Activated CD4-positive, alpha-beta T cell treated with anti-CD3 and anti-CD28 coated beads, Interleukin-2, amount 10 ng/mL, durations not matched to agents 24 days and 14 days (primary cell): Measurements from ENCODE around the gene DXO. TPM values are rescaled to one million over a fixed set of nuclear protein-coding genes. Genes with fewer than 3 reads are reported as not detected.
"Not testable (repeated sequence)": the region's sequence is repeated elsewhere in the genome, so short reads cannot be mapped to it uniquely, and the experiment has no call there.

Experiments used
- DNase-seq: peaks from one replicate; pipeline ENCODE4 v3.0.0; 2022
- H3K27ac Mint-ChIP-seq: one replicate; pipeline ENCODE4 v1.8.0; 2022; ENCODE audit warnings: mild to moderate bottlenecking, mixed read lengths
- H3K27me3 Mint-ChIP-seq: one replicate; pipeline ENCODE4 v1.8.0; 2022; ENCODE audit warnings: mixed read lengths
- H3K36me3 Mint-ChIP-seq: one replicate; pipeline ENCODE4 v1.8.0; 2022; ENCODE audit warnings: low read depth, mild to moderate bottlenecking, mixed read lengths
- H3K4me1 Mint-ChIP-seq: one replicate; pipeline ENCODE4 v1.8.0; 2021; ENCODE audit warnings: mixed read lengths
- H3K4me3 Mint-ChIP-seq: one replicate; pipeline ENCODE4 v1.8.0; 2022; ENCODE audit warnings: mild to moderate bottlenecking, moderate library complexity, mixed read lengths
- H3K9me3 Mint-ChIP-seq: one replicate; pipeline ENCODE4 v1.8.0; 2021; ENCODE audit warnings: mixed read lengths
- intact Hi-C: fragments of 100-400 bp; cut with micrococcal nuclease; formaldehyde crosslinking; loops from one replicate; pipeline ENCODE4 v1.15.1; 2023
- total RNA-seq: library from RNA; stranded (reverse); gene quantifications from 2 replicates; pipeline ENCODE4 v1.2.3, GENCODE V29; 2022

Gene DXO
- total RNA-seq, 1 donor from 2014 or later: 13.2 TPM

DNA sequence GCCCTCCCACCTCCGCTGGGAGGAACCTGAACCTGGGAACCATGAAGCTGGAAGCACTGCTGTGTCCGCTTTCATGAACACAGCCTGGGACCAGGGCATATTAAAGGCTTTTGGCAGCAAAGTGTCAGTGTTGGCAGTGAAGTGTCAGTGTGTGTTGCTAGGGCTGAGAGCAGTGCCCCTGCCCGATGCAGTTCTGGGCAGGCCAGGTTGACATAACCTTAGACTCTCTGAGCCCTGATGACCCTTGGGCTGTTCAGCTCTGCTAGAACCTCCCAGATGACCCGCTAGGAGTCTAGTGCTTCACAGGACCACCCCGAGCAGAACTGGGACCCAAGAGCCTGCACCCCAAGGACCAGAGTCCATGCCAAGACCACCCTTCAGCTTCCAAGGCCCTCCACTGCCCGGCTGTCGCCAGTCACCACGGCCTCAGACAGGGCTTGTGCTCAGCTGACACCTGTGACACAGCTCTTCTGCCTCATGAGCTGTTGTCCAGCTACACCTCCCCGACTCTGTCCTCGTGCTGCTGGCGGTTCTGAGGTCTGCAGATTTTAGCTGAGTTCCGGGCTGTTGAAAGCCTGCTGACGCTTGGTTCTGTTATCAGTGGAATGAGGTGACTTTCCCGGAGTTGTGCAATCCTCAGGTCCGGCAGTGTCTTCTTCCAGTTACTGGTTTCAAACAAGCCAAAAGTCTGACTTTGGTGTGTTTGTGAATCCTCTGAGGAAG lies 30.8 kb upstream of the DXO start:
- H3K27me3 Mint-ChIP-seq, DNase-seq, H3K9me3 Mint-ChIP-seq, intact Hi-C loops, H3K4me1 Mint-ChIP-seq, H3K27ac Mint-ChIP-seq, H3K36me3 Mint-ChIP-seq, H3K4me3 Mint-ChIP-seq: not testable (repeated sequence)

DNA sequence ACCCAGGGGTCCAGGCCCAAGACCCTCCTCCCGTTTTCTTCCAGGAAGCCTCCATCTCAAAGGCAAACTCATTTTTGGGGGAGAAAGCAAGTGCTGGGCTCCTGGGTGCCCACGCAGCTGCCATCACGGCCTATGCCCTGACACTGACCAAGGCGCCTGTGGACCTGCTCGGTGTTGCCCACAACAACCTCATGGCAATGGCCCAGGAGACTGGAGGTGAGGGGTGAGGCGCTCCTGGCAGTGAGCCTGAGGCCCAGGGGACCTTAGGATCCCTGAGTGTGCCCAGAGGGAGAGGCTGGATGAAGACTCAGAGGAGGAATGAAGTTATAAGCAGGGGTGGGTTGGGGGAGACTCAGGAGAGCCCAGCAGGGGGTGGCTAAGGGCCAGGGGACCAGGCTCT lies 24.4 kb upstream of the DXO start:
- H3K27me3 Mint-ChIP-seq, H3K36me3 Mint-ChIP-seq, H3K4me1 Mint-ChIP-seq, H3K9me3 Mint-ChIP-seq, H3K27ac Mint-ChIP-seq, intact Hi-C loops, H3K4me3 Mint-ChIP-seq: not testable (repeated sequence)
- DNase-seq: peak; percentile 13

DNA sequence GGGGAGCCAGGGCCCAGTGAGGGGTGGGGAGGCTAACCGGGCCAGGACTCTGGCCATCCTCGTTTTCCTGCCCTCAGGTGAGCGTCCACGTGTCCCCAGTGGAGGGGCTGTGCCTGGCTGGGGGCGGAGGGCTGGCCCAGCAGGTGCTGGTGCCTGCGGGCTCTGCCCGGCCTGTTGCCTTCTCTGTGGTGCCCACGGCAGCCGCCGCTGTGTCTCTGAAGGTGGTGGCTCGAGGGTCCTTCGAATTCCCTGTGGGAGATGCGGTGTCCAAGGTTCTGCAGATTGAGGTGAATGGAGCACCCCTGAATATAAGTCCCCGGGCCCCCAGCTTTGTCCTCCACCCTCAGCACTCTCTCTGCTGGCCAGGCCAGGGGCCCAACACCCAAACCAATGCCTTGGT lies 22.5 kb upstream of the DXO start:
- H3K4me3 Mint-ChIP-seq, H3K27ac Mint-ChIP-seq, H3K9me3 Mint-ChIP-seq, H3K36me3 Mint-ChIP-seq, H3K27me3 Mint-ChIP-seq, intact Hi-C loops, H3K4me1 Mint-ChIP-seq: not testable (repeated sequence)
- DNase-seq: peak; percentile 25

DNA sequence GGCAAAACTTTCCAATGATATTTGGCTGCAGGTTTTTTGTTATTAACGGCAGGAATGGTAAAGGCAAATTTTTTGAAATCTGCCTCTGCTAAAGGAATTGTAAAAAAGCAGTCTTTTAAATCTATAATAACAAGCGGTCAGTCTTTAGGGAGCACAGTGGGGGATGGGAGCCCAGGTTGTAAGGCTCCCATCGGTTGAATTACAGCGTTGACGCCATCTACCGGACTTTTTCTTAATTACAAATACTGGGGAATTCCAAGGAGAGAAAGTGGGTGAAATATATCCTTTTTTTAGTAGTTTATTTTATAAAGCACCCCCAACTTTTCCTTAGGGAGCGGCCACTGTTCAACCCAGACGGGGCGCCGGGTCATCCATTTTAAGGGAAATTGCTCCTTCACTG lies 17.4 kb upstream of the DXO start:
- H3K36me3 Mint-ChIP-seq, intact Hi-C loops, H3K27me3 Mint-ChIP-seq, DNase-seq, H3K4me3 Mint-ChIP-seq, H3K9me3 Mint-ChIP-seq, H3K4me1 Mint-ChIP-seq, H3K27ac Mint-ChIP-seq: not testable (repeated sequence)

DNA sequence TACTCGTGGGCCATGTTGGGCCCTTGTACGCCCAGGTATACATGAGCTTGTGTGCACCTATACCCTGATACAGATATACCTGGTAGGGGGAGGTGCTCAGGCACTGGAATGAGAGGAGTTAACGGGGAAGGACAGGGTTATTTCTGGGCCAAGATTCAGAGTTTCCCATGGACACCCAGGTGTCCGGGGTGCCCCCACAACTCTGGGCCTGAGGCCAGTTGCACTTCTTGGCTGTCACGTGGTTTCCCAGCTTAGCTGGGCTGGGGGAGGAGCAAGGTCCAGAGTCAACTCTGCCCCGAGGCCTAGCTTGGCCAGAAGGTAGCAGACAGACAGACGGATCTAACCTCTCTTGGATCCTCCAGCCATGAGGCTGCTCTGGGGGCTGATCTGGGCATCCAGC lies 9.8 kb upstream of the DXO start, which contains the start of gene C4A:
C4A (plus strand) TSS at position 314 of the 400 bp plus-strand sequence; CDS start at position 365, 51 bp downstream.
- H3K27me3 Mint-ChIP-seq, intact Hi-C loops, H3K9me3 Mint-ChIP-seq, H3K27ac Mint-ChIP-seq, H3K4me3 Mint-ChIP-seq, H3K36me3 Mint-ChIP-seq, DNase-seq, H3K4me1 Mint-ChIP-seq: not testable (repeated sequence)

DNA sequence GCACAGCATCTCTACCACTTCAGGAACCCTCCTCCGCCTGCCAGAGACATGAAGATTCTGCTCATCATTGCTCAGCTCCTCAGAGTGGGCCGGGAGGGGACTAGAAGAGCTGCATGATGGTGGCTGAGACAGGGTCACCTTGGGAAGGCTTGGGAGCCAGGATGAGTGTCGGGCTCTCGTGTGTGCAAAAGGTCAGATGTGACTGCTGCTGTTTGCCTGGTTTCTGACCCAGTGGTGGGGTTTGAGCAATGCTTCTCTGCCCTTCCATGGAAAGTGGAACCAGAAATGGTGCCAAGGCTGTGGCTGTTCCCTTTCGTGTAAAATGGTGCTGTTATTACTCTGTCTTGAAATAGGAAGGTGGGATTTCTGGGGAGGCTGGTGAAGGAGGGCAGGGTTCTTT lies 9.1 kb upstream of the DXO start:
- H3K36me3 Mint-ChIP-seq, H3K27me3 Mint-ChIP-seq, DNase-seq, H3K4me3 Mint-ChIP-seq, H3K9me3 Mint-ChIP-seq, H3K4me1 Mint-ChIP-seq, intact Hi-C loops, H3K27ac Mint-ChIP-seq: not testable (repeated sequence)

DNA sequence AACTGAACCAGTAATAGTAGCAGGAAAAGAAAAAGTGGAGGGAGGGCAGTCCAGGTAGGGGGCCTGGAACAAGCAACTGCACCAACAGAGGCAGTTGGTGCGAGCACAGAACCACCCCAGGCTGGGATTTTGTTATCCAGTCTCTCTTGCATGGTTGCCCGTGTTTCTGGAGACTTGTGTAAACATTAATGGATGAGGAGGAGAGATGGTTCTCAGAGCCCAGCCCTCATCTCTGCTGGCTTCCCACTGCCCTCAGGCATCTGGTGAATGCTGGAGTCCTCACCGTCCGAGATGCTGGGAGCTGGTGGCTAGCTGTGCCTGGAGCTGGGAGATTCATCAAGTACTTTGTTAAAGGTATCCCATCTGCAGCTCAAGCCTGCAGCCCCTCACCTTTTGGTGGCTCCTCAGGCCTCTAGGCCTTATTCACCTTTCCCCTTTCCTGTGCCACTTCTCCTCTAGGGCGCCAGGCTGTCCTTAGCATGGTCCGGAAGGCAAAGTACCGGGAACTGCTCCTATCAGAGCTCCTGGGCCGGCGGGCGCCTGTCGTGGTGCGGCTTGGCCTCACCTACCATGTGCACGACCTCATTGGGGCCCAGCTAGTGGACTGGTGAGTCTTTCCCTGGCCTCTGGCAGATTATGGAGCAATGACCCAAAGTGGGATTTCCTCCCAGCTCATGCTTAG lies 8.4 kb upstream of the DXO start:
- intact Hi-C loops, DNase-seq, H3K9me3 Mint-ChIP-seq, H3K36me3 Mint-ChIP-seq, H3K4me1 Mint-ChIP-seq, H3K27me3 Mint-ChIP-seq, H3K4me3 Mint-ChIP-seq: not testable (repeated sequence)
- peak overlapping the region; percentile 43 for H3K27ac Mint-ChIP-seq

DNA sequence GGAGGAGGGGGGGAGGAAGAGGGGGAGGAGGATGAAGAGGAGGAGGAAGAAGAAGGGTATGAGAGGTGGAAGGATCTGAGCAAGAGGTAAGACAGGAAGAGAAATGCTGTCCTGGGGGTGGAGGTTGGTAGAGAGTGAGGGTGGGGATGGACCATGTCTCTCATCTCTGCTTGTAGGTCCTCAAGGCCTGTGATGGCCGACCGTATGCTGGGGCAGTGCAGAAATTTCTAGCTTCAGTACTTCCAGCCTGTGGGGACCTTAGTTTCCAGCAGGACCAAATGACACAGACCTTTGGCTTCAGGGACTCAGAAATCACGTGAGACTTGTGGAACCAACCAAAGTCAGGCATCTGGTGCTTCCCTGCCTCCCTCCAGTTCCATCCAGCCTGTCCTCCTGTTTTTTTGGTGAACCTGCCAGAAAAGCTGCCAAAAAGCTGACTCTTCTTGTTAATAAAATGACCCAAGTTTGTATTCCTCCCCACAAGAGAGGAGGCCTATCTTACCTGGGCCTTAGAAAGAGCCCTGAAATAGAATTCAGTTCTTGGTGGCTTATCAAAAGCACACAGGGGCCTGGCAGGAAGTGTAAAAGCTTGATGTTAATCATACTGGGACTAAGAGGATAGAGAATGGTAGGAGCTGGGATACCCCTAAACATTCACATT lies 7.4 kb upstream of the DXO start:
- DNase-seq: no peak
- H3K36me3 Mint-ChIP-seq: peaks cover 6% of the 10 kb centered on the region
- H3K4me1 Mint-ChIP-seq: peaks cover 7% of the 10 kb centered on the region
- peak overlapping the region; percentile 43 for H3K27ac Mint-ChIP-seq
- H3K9me3 Mint-ChIP-seq: no peaks in the 10 kb centered on the region
- intact Hi-C loops: loop anchor here (10.0 kb wide), 1 partner anchor 1425 kb away; the partner anchor contains the start of genes GNL1 and PRR3
- no peaks in the 10 kb centered on the region for H3K27me3 Mint-ChIP-seq
- H3K4me3 Mint-ChIP-seq: no peak overlapping the region

DNA sequence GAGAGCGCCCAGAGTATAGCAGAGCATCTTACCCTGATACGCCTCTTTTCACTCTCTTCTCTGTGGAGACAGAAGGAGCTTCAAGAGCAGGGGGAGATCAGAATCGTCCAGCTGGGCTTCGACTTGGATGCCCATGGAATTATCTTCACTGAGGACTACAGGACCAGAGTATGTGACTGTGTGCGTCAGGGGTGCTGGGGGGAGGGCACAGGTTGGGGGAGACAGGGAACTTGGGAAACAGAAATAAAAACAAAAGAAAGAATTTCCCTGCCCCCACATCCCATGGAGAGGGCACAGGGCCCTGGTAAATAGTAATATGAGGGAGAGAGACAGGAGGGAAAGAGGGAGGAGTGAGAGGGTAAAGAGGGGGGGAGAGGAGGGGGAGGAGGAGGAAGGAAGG lies 6.9 kb upstream of the DXO start:
- intact Hi-C loops: loop anchor here (10.0 kb wide), 1 partner anchor 1424 kb away; the partner anchor contains the start of genes GNL1 and PRR3
- H3K4me1 Mint-ChIP-seq: peaks cover 10% of the 10 kb centered on the region
- DNase-seq: no peak
- H3K4me3 Mint-ChIP-seq: no peak overlapping the region
- H3K27me3 Mint-ChIP-seq: no peaks in the 10 kb centered on the region
- H3K27ac Mint-ChIP-seq: peak overlapping the region; percentile 83
- H3K36me3 Mint-ChIP-seq: peaks cover 8% of the 10 kb centered on the region
- no peaks in the 10 kb centered on the region for H3K9me3 Mint-ChIP-seq

DNA sequence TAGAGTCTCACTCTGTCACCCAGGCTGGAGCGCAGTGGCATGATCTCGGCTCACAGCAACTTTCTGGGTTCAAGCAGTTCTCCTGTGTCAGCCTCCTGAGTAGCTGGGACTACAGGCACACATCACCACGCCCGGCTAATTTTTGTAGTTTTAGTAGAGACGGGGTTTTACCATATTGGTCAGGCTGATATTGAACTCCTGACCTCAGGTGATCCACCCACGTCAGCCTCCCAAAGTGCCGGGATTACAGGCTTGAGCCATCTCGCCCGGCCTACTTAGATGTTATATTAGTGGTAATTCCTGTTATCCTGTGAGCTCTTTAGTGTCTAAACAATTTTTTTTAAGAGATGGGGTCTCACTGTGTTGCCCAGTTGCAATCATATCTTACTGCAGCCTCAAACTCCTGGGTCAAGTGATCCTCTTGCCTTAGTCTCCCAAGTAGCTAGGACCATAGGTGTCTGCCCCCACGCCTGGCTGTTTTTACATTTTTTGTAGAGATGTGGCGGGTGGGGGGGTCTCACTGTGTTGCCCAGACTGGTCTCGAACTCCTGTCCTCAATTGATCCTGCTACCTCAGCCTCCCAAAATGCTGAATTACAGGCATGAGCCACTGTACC lies 6.0 kb upstream of the DXO start:
- Mint-ChIP-seq H3K27ac (no peak overlapping the region), H3K27me3 (no peaks in the 10 kb centered on the region), H3K4me3 (no peak overlapping the region), H3K9me3 (no peaks in the 10 kb centered on the region), H3K4me1 (peaks cover 19% of the 10 kb centered on the region), H3K36me3 (peaks cover 11% of the 10 kb centered on the region)
- DNase-seq: no peak
- intact Hi-C loops: loop anchor here (10.0 kb wide), 1 partner anchor 1423 kb away; the partner anchor contains the start of genes GNL1 and PRR3

DNA sequence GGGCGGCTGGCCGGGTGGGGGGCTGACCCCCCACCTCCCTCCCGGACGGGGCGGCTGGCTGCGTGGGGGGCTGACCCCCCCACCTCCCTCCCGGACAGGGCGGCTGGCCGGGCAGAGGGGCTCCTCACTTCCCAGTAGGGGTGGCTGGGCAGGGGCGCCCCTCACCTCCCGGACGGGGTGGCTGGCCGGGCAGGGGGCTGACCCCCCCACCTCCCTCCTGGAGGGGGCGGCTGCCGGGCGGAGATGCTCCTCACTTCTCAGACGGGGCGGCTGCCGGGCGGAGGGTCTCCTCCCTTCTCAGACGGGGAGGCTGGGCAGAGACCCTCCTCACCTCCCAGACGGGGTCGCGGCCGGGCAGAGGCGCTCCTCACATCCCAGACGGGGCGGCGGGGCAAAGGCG lies 4.1 kb upstream of the DXO start:
- H3K4me3 Mint-ChIP-seq, H3K27ac Mint-ChIP-seq, H3K9me3 Mint-ChIP-seq, H3K27me3 Mint-ChIP-seq, DNase-seq: not testable (repeated sequence)
- Mint-ChIP-seq H3K36me3 (peaks cover 15% of the 10 kb centered on the region), H3K4me1 (peaks cover 31% of the 10 kb centered on the region)
- intact Hi-C loops: loop anchor here (10.0 kb wide), 1 partner anchor 1421 kb away; the partner anchor contains the start of genes GNL1 and PRR3

DNA sequence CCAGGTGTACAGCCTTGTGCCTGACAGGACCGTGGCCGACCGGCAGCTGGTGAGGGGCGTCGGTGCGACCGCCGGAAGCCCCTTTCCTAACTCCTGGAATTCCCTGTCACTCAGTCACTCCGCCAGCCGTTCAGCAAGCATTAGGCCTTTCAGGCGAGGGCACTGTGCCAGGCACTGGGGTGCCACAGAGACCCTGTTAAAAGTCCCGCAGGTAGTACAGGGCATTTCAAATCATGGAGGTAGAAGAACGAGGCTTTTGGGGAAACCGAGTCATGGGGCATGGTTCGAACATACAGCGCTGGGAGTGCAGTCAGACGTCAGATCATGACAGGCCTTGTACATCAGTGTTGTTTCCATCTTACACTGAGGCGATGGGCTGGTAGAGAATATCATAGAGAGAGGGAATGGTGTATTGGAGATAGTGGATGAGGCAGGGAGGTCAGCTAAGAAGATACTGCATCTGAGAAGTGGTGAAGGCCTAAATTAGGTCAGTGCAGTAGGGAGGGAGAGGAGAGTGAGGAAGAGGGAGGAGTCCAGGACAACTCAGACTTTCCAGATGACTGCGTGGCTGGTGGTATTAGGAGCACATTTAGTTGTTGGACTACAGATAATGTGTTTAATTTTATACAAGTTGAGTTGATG lies 892 bp upstream of the DXO start:
- H3K4me1 Mint-ChIP-seq: peaks cover 41% of the 10 kb centered on the region
- H3K4me3 Mint-ChIP-seq: peak overlapping the region; percentile 99
- H3K27ac Mint-ChIP-seq: peak overlapping the region; percentile 100
- intact Hi-C loops: loop anchor here (1.0 to 10.0 kb wide), 3 partner anchors 14 to 1418 kb away; partner anchors contain the start of genes AGPAT1, GNL1, PRR3 and SKIC2
- no peaks in the 10 kb centered on the region for H3K9me3 Mint-ChIP-seq
- H3K27me3 Mint-ChIP-seq: peaks cover 2% of the 10 kb centered on the region
- peaks cover 29% of the 10 kb centered on the region for H3K36me3 Mint-ChIP-seq
- peak; percentile 66 for DNase-seq

DNA sequence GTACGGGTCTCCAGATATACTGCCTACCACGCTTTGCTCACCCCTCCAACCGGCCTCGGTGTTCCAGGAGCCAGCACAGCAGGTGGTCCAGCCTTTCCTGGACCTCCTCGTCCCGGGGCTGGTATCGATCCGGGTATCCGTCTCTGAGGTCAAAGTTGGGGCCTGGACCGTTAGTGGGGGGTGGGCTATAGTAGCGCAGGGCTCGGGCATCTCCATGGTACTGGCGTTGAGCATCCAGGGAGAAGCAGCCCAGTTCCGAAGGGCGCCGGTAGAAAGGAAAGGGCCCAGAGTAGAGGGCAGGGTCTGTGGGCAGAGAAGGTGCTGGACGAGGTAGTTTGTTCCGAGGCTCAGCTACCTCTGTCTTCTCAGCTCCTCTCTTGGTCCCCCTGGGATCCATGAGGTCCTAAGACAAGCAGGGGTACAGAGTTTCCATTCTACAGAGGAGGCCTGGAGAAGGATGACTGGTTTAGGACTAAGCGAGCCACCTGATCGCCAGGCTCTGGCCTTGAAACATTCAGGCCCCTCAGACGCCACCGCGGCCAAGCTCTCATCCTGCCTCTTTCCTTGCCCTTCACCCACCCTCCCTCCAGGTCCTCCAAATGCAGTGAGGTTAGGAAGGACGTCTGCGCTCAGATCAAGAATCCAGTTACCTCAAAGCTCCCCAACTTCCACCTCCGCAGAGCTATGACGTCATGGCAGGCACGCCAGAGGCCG lies 502 bp downstream of the DXO start:
- peaks cover 2% of the 10 kb centered on the region for H3K27me3 Mint-ChIP-seq
- no peaks in the 10 kb centered on the region for H3K9me3 Mint-ChIP-seq
- intact Hi-C loops: loop anchor here (10.0 kb wide), 1 partner anchor 1417 kb away; the partner anchor contains the start of genes GNL1 and PRR3
- peak; percentile 70 for DNase-seq
- H3K36me3 Mint-ChIP-seq: peaks cover 40% of the 10 kb centered on the region
- H3K4me3 Mint-ChIP-seq: peak overlapping the region; percentile 99
- peak overlapping the region; percentile 100 for H3K27ac Mint-ChIP-seq
- H3K4me1 Mint-ChIP-seq: peaks cover 41% of the 10 kb centered on the region
